CD4-positive, alpha-beta T cell treated with Interleukin-12 subunit alpha and Interleukin-12 subunit beta, for 1 hour (primary cell): Measurements from ENCODE around the gene TMED5.
"Not testable (repeated sequence)": the region's sequence is repeated elsewhere in the genome, so short reads cannot be mapped to it uniquely, and the experiment has no call there.

Experiments
- DNase-seq: peaks from one replicate; pipeline ENCODE4 v3.0.0-alpha.2; 2020

TMED5 gene

GRCh38 chr1:93179886-93180722 lies at the start of gene TMED5:
TSS of gene TMED5 (minus strand) at chr1:93180413. CDS start at chr1:93180242, 171 bp downstream.
- peak; percentile 97 for DNase-seq

- no peak for DNase-seq
These were observed 42.9 kb upstream of the TMED5 start for GRCh38 chr1:93223023-93223675.

- DNase-seq = no peak
These were observed 41.7 kb upstream of the TMED5 start for GRCh38 chr1:93221913-93222312.

GRCh38 chr1:93220716-93221115 lies 40.5 kb upstream of the TMED5 start:
- not testable (repeated sequence) for DNase-seq

GRCh38 chr1:93219443-93219842 lies 39.2 kb upstream of the TMED5 start:
- DNase-seq = peak; percentile 27

- DNase-seq = no peak
These were observed 35.1 kb upstream of the TMED5 start for GRCh38 chr1:93215322-93215721.

GRCh38 chr1:93207211-93207610 lies 27.0 kb upstream of the TMED5 start:
- DNase-seq = no peak

GRCh38 chr1:93206567-93206954 lies 26.3 kb upstream of the TMED5 start:
- no peak for DNase-seq

- no peak for DNase-seq
These were observed 25.8 kb upstream of the TMED5 start for GRCh38 chr1:93205892-93206566.

GRCh38 chr1:93200714-93201113 lies 20.5 kb upstream of the TMED5 start:
- DNase-seq = no peak

GRCh38 chr1:93200086-93200620 lies 19.9 kb upstream of the TMED5 start:
- no peak for DNase-seq

- no peak for DNase-seq
These were observed 18.9 kb upstream of the TMED5 start for GRCh38 chr1:93199150-93199549.

- no peak for DNase-seq
These were observed 16.4 kb upstream of the TMED5 start for GRCh38 chr1:93196591-93196990.

- DNase-seq = no peak
These were observed 14.2 kb upstream of the TMED5 start for GRCh38 chr1:93194231-93194990.

GRCh38 chr1:93190432-93190831 lies 10.2 kb upstream of the TMED5 start:
- no peak for DNase-seq

GRCh38 chr1:93186667-93187066 lies 6.5 kb upstream of the TMED5 start:
- no peak for DNase-seq

GRCh38 chr1:93180723-93181613 lies 755 bp upstream of the TMED5 start, which contains the start of gene CCDC18:
TSS of gene CCDC18 (plus strand) at chr1:93180724. CDS start at chr1:93183362, 2,638 bp downstream.
- DNase-seq = peak; percentile 66

- no peak for DNase-seq
These were observed 1.8 kb downstream of the TMED5 start for GRCh38 chr1:93178418-93178817.

GRCh38 chr1:93177991-93178390 lies 2.2 kb downstream of the TMED5 start:
- no peak for DNase-seq

- not testable (repeated sequence) for DNase-seq
These were observed 5.6 kb downstream of the TMED5 start for GRCh38 chr1:93174638-93175037.

GRCh38 chr1:93172778-93173177 lies 7.4 kb downstream of the TMED5 start:
- DNase-seq = no peak
